Rectal smooth muscle tissue (tissue), 1 donor: ENCODE data around the gene NDP.

ENCODE experiments used
- H3K27ac ChIP-seq: one replicate; pipeline ENCODE4 v1.7.0; 2013; ENCODE audit warnings: low read depth, low read length, inconsistent platforms
- H3K27me3 ChIP-seq: one replicate; pipeline ENCODE4 v1.7.0; 2013; ENCODE audit warnings: low read length; ENCODE audit not compliant: control insufficient read depth, insufficient read depth
- H3K36me3 ChIP-seq: one replicate; pipeline ENCODE4 v1.7.0; 2013; ENCODE audit warnings: low read length; ENCODE audit not compliant: control insufficient read depth, insufficient read depth
- H3K4me1 ChIP-seq: one replicate; pipeline ENCODE4 v1.7.0; 2013; ENCODE audit warnings: low read length; ENCODE audit not compliant: control insufficient read depth, insufficient read depth
- H3K4me3 ChIP-seq: one replicate; pipeline ENCODE4 v1.7.0; 2013; ENCODE audit warnings: low read length
- H3K9ac ChIP-seq: one replicate; pipeline ENCODE4 v1.7.0; 2013; ENCODE audit warnings: low read length

Gene NDP

GRCh38 chrX:43909141-43909540 lies 64.0 kb downstream of the NDP start:
- Histone ChIP-seq H3K9ac (no peak overlapping the region), H3K27ac (no peak overlapping the region), H3K4me3 (no peak overlapping the region), H3K27me3 (peaks cover 4% of the 10 kb centered on the region), H3K36me3 (no peaks in the 10 kb centered on the region), H3K4me1 (no peaks in the 10 kb centered on the region)

DNA sequence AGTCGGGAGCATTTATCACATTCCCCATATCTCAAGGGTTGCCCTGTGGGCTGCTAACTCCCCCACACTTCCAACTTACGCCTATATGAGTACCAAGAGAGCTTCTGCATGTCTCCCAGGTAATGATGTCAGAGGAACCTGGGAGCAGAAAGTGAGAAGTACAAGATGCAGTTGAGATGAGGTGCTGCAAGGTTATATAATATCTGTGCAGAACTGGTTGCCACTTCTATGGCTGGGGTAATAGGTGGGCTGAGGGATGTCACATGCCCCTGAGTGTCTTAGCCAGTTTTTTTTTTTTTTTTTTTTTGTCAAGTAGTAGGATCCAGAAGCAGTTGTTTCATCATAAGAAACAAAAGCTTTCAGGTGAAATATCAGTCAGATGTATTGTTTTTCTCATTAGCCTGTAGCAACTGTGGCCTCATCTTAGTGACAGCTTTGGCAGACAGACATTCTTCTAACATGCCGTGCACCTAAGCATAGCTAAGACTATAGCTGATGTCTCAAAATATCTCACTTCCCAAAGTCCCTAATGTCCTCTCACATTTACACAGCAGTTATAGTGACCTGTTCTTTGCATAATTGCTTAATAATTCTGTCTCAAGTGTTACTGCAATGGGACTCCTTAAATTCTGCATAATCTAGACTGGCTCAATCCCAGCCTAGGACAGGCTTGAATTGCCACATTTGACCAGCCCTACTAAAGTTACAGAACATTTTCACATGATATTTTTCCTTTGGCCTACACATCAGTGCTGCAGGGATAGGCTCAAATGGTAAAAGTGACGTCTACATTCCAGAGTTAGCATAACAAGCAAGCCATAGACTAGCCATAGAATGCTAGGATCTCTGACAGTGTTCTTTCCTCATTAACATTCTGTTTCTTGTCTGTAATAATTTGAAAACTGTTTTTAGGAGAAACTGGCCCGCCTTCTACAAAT lies 73.0 kb downstream of the NDP start:
- H3K9ac ChIP-seq, result no peak overlapping the region
- peaks cover under 1% of the 10 kb centered on the region for H3K27me3 ChIP-seq
- no peak overlapping the region for H3K4me3 ChIP-seq
- H3K4me1 ChIP-seq, result no peaks in the 10 kb centered on the region
- H3K36me3 ChIP-seq, result no peaks in the 10 kb centered on the region
- no peak overlapping the region for H3K27ac ChIP-seq
